Sigmoid colon (tissue), 7 donors: ENCODE measurements around the gene CREB3L2. TPM values are rescaled to one million over a fixed set of nuclear protein-coding genes. Genes with fewer than 3 reads are reported as not detected.

Experiments
- DNase-seq: peaks from one replicate; pipeline ENCODE4 v3.0.0-alpha.2; 2019
- H3K27ac ChIP-seq, 4 donors: fragments of 200-600 bp; sonication (generic); one replicate each; pipeline ENCODE4 v1.5.1; 2016 to 2019; ENCODE audit warnings: mild to moderate bottlenecking in 1 of 4
- H3K27me3 ChIP-seq, 3 donors: fragments of 200-600 bp; sonication (generic); one replicate each; pipeline ENCODE4 v1.5.1; 2019; ENCODE audit warnings: mild to moderate bottlenecking in 1 of 3
- H3K36me3 ChIP-seq, 4 donors: fragments of 200-600 bp; sonication (generic); one replicate each; pipeline ENCODE4 v1.5.1; 2016 to 2019
- H3K4me1 ChIP-seq, 4 donors: fragments of 200-600 bp; sonication (generic); one replicate each; pipeline ENCODE4 v1.5.1; 2017 to 2019
- H3K4me3 ChIP-seq, 4 donors: fragments of 200-600 bp; sonication (generic); one replicate each; pipeline ENCODE4 v1.5.1; 2017 to 2019; ENCODE audit warnings: mild to moderate bottlenecking in 2 of 4, moderate library complexity in 1 of 4
- H3K9me3 ChIP-seq, 4 donors: fragments of 200-600 bp in 3 of 4; sonication (generic) in 3 of 4; one replicate each; pipeline versions ENCODE4 v1.5.1 to v1.6.1; 2013 to 2019
- CTCF ChIP-seq, 4 experiments: fragments of 450-650 bp in 3 of 4; fragments of 200-600 bp in 1 of 4; IDR thresholded peaks; one replicate each; pipeline ENCODE4 v1.5.1; 2016 to 2019; ENCODE audit warnings: antibody characterized with exemption in 4 of 4, mild to moderate bottlenecking in 3 of 4, moderate library complexity in 2 of 4
- EP300 ChIP-seq, 4 donors: sonication (generic); formaldehyde crosslinking; IDR thresholded peaks; one replicate each; pipeline ENCODE4 v1.6.1; 2017; ENCODE audit warnings: antibody characterized with exemption in 4 of 4
- POLR2A ChIP-seq, 2 donors: fragments of 450-650 bp; IDR thresholded peaks; one replicate each; pipeline ENCODE4 v1.6.1; 2016; ENCODE audit warnings: antibody characterized with exemption in 2 of 2, mild to moderate bottlenecking in 2 of 2, moderate library complexity in 2 of 2
- POLR2AphosphoS5 ChIP-seq, 4 donors: sonication (generic); formaldehyde crosslinking; IDR thresholded peaks; one replicate each; pipeline ENCODE4 v1.6.1; 2017; ENCODE audit warnings: antibody characterized with exemption in 4 of 4
- WGBS, 2 donors: extraction: QIAGEN DNeasy Blood & Tissue Kit; methylation state at CpG; one replicate each; pipeline ENCODE4 v1.1.7; 2013; 5-methylcytosine and 5-hydroxymethylcytosine counted together
- intact Hi-C: fragments of 100-400 bp; cut with DNase I; formaldehyde crosslinking; loops from one replicate; pipeline ENCODE4 v1.15.1; 2023
- polyA plus RNA-seq, 3 donors: library from polyadenylated mRNA; stranded (reverse); fragments of 200-250 nt; gene quantifications; one replicate each; pipeline ENCODE4 v1.2.3, GENCODE V29; 2013
- total RNA-seq, 4 donors: library from RNA; depleted of rRNA; stranded (reverse); fragments of >200 nt; gene quantifications; one replicate each; pipeline ENCODE4 v1.1.0, GENCODE V29; 2016
- donor health status: healthy with polysubstance abuse.
- donor health status: Bipolar disorder and iron deficiency.
- donor health status: healthy.

The CREB3L2 gene
- total and polyA plus RNA-seq, 7 donors = 3.0 to 41.3 (median 26.0) TPM

DNA sequence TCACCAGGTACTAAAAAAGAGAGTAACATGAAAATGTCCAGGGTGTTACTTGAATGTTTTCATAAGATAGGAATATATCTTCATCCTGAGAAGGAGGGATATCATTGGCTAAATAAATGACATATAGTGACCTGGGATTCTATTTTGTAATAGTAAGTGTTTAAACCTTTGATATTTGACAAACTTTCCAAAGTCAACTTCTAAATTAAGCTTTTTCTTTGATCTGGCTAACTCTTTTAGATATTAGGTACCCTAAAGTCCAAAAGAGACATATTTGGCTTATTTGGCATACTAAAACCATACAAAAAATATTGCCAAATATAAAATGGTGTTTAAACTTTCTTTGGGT lies 22.4 kb upstream of the CREB3L2 start:
- no peaks in the 10 kb centered on the region for H3K36me3 ChIP-seq
- intact Hi-C loops = no loop called here
- no peak for DNase-seq
- no peak overlapping the region for H3K4me3 ChIP-seq
- no peaks in the 10 kb centered on the region for H3K4me1 ChIP-seq
- H3K9me3 ChIP-seq = no peaks in the 10 kb centered on the region
- no peaks in the 10 kb centered on the region for H3K27me3 ChIP-seq
- no peak for TF ChIP-seq POLR2AphosphoS5 (IDR thresholded peaks at IDR 0.05)
- no peak for TF ChIP-seq POLR2A (IDR thresholded peaks at IDR 0.05)
- TF ChIP-seq CTCF (IDR thresholded peaks at IDR 0.05) = no peak
- TF ChIP-seq EP300 (IDR thresholded peaks at IDR 0.05) = no peak
- H3K27ac ChIP-seq = no peak overlapping the region

DNA sequence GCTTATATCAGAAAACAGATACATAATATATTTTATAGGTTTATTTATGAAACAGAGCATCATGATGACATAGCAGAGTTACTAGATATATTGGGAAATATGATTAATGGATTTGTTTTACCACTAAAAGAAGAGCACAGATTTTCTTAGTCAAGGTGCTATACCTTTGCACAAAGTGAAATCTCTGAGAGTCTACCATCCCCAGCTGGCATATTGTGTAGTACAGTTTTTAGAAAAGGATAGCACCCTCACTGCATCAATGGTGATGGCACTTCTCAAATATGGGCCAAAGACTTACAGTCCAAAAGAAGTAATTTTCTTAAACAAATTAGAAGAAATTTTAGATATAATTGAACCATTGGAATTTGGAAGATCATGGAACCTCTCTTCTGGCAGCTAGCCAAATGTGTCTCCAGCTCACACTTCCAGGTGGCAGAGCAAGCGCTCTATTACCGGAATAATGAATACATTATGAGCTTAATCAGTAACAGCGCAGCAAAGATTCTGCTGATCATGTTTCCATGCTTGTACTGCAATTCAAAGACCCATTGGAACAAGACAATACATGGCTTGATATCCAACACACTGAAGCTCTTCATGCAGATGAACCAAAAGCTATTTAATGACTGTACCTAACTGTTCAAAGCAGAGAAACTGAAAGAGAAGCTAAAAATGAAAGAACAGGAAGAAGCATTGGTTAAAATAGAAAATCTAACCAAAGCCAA lies 21.9 kb upstream of the CREB3L2 start:
- no peak overlapping the region for H3K4me3 ChIP-seq
- 68 to 88% methylated on average over 3 of the region's 3 CpGs for WGBS, 2 donors
- H3K27me3 ChIP-seq = no peaks in the 10 kb centered on the region
- no peaks in the 10 kb centered on the region for H3K4me1 ChIP-seq
- H3K27ac ChIP-seq = no peak overlapping the region
- H3K36me3 ChIP-seq = no peaks in the 10 kb centered on the region
- DNase-seq = no peak
- TF ChIP-seq POLR2A (IDR thresholded peaks at IDR 0.05) = no peak
- TF ChIP-seq EP300 (IDR thresholded peaks at IDR 0.05) = no peak
- TF ChIP-seq POLR2AphosphoS5 (IDR thresholded peaks at IDR 0.05) = no peak
- no peak for TF ChIP-seq CTCF (IDR thresholded peaks at IDR 0.05)
- H3K9me3 ChIP-seq = no peaks in the 10 kb centered on the region
- intact Hi-C loops = no loop called here

DNA sequence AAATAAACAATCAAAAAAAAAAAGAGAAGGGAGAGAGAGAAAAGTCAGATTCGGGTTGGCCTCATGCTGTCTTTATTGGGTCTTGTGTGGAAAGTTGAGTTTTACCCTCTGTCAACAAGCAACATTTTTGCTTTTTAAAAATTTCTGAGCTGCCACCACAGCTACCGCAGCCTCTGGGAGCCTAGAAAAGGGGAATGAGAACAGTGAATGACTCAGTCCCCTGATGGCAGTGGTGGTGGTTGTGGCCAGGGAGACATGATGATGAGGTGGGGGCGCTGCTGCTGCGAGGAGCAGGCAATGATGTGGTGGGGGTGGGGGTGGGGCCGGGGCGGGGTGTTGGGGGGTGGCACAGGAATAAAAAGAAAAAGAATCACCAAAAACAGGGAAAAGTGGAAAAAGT lies 20.0 kb upstream of the CREB3L2 start:
- 88% methylated on average over 6 of the region's 6 CpGs for WGBS, 2 donors
- intact Hi-C loops = no loop called here
- no peak for TF ChIP-seq EP300 (IDR thresholded peaks at IDR 0.05)
- no peak for TF ChIP-seq POLR2A (IDR thresholded peaks at IDR 0.05)
- TF ChIP-seq CTCF (IDR thresholded peaks at IDR 0.05) = no peak
- H3K36me3 ChIP-seq = no peaks in the 10 kb centered on the region
- no peak overlapping the region for H3K4me3 ChIP-seq
- DNase-seq = no peak
- H3K4me1 ChIP-seq = no peaks in the 10 kb centered on the region
- no peaks in the 10 kb centered on the region for H3K9me3 ChIP-seq
- H3K27ac ChIP-seq = no peak overlapping the region
- no peaks in the 10 kb centered on the region for H3K27me3 ChIP-seq

DNA sequence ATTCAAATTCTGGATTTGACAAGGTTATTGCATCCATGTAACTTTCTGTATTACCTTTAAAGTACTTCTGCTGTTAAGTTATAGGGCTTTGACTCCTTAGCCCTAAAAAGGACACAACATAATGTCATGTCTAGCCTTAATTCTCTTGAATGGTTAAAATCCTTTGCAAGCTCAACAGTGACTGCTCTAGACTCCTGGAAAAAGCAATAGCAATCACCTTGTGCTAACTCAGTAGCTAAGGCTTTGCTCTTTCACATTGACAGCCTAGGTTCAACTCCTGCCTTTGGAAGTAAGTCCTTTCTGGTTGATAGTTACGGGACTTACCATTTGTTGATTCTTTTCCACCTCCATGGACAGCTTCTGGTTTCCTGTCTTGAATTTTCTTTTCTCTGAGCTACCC lies 16.1 kb upstream of the CREB3L2 start:
- H3K4me1 ChIP-seq = no peaks in the 10 kb centered on the region
- intact Hi-C loops = no loop called here
- no peak for DNase-seq
- H3K27me3 ChIP-seq = no peaks in the 10 kb centered on the region
- no peaks in the 10 kb centered on the region for H3K36me3 ChIP-seq
- 91 to 97% methylated on average over 1 of the region's 1 CpG for WGBS, 2 donors
- no peak overlapping the region for H3K27ac ChIP-seq
- TF ChIP-seq POLR2AphosphoS5 (IDR thresholded peaks at IDR 0.05) (no peak), CTCF (IDR thresholded peaks at IDR 0.05) (no peak), EP300 (IDR thresholded peaks at IDR 0.05) (no peak), POLR2A (IDR thresholded peaks at IDR 0.05) (no peak)
- no peaks in the 10 kb centered on the region for H3K9me3 ChIP-seq
- no peak overlapping the region for H3K4me3 ChIP-seq

GRCh38 chr7:138015096-138015495 lies 13.2 kb upstream of the CREB3L2 start:
- H3K4me1 ChIP-seq = no peaks in the 10 kb centered on the region
- H3K27me3 ChIP-seq = no peaks in the 10 kb centered on the region
- H3K27ac ChIP-seq = no peak overlapping the region
- H3K4me3 ChIP-seq = no peak overlapping the region
- 92 to 95% methylated on average over 5 of the region's 5 CpGs for WGBS, 2 donors
- no peak for DNase-seq
- H3K36me3 ChIP-seq = no peaks in the 10 kb centered on the region
- H3K9me3 ChIP-seq = no peaks in the 10 kb centered on the region
- TF ChIP-seq CTCF (IDR thresholded peaks at IDR 0.05) (no peak), POLR2AphosphoS5 (IDR thresholded peaks at IDR 0.05) (no peak), EP300 (IDR thresholded peaks at IDR 0.05) (no peak), POLR2A (IDR thresholded peaks at IDR 0.05) (no peak)
- intact Hi-C loops = no loop called here
